ENCODE data around the gene ZNF678.
"Not testable (repeated sequence)": the region's sequence is repeated elsewhere in the genome, so short reads cannot be mapped to it uniquely, and the experiment has no call there.

ZNF678 gene

GRCh38 chr1:227546059-227546458 lies 17.3 kb upstream of the ZNF678 start:
- H3K9me3 ChIP-seq (ENCODE audit: control extremely low read depth in 1 of 5, control insufficient read depth in 4 of 5, insufficient read depth in 2 of 5, low read depth in 1 of 5, low read length in 4 of 5) = peaks cover 0 to 3% (median 0%) of the 10 kb centered on the region in 5 experiments

GRCh38 chr1:227546598-227547309 lies 16.6 kb upstream of the ZNF678 start:
- Histone ChIP-seq H3K36me3 (ENCODE audit: control insufficient read depth in 4 of 4, insufficient read depth in 4 of 4, low read length in 3 of 4) (no peaks in the 10 kb centered on the region), H3K27me3 (replicated peaks in 2 of 5; ENCODE audit: control insufficient read depth in 4 of 5, insufficient read depth in 5 of 5, low read length in 4 of 5) (no peaks in the 10 kb centered on the region), H3K9me3 (ENCODE audit: control extremely low read depth in 1 of 5, control insufficient read depth in 4 of 5, insufficient read depth in 2 of 5, low read depth in 1 of 5, low read length in 4 of 5) (peaks cover 0 to 4% (median 0%) of the 10 kb centered on the region in 5 experiments), H3K27ac (ENCODE audit: insufficient read depth in 1 of 2, low read depth in 1 of 2, low read length in 2 of 2, poor library complexity in 1 of 2, severe bottlenecking in 2 of 2) (no peak overlapping the region), H3K4me1 (ENCODE audit: control extremely low read depth in 1 of 4, control insufficient read depth in 4 of 4, insufficient read depth in 4 of 4, low read length in 3 of 4) (peaks cover 0 to 12% (median 10%) of the 10 kb centered on the region in 4 experiments), H3K4me3 (ENCODE audit: control insufficient read depth in 1 of 7, extremely low read depth in 1 of 7, insufficient read depth in 4 of 7, low read depth in 2 of 7, low read length in 6 of 7) (no peak overlapping the region)
- no peak for DNase-seq
- WGBS (ENCODE audit: insufficient coverage) = 100% methylated on average over 8 of the region's 8 CpGs
- POLR2A ChIA-PET = no interaction called here
- CTCF ChIA-PET = interaction anchor here (1.1 to 1.6 kb wide), 2 partner anchors 11 to 14 kb away, joined by 3 to 6 read pairs; no protein-coding TSS in a partner anchor

More at GRCh38 chr1:227546059-227546458, 17.3 kb upstream of the ZNF678 start:
- ChIA-PET POLR2A (no interaction called here), CTCF (interaction anchor here (0.6 to 1.6 kb wide), 3 partner anchors 12 to 782 kb away, joined by 3 to 6 read pairs (median 4); no protein-coding TSS in a partner anchor)
- 97% methylated on average over 4 of the region's 5 CpGs for whole genome bisulfite sequencing (ENCODE audit: insufficient coverage)
- peaks cover 0 to 14% (median 13%) of the 10 kb centered on the region in 4 experiments for H3K4me1 ChIP-seq (ENCODE audit: control extremely low read depth in 1 of 4, control insufficient read depth in 4 of 4, insufficient read depth in 4 of 4, low read length in 3 of 4)
- H3K27me3 ChIP-seq (replicated peaks in 2 of 5; ENCODE audit: control insufficient read depth in 4 of 5, insufficient read depth in 5 of 5, low read length in 4 of 5) = peaks cover 0 to 2% (median 0%) of the 10 kb centered on the region in 5 experiments
- H3K4me3 ChIP-seq (ENCODE audit: control insufficient read depth in 1 of 7, extremely low read depth in 1 of 7, insufficient read depth in 4 of 7, low read depth in 2 of 7, low read length in 6 of 7) = no peak overlapping the region
- H3K36me3 ChIP-seq (ENCODE audit: control insufficient read depth in 4 of 4, insufficient read depth in 4 of 4, low read length in 3 of 4) = no peaks in the 10 kb centered on the region
- no peak overlapping the region for H3K27ac ChIP-seq (ENCODE audit: insufficient read depth in 1 of 2, low read depth in 1 of 2, low read length in 2 of 2, poor library complexity in 1 of 2, severe bottlenecking in 2 of 2)
- no peak for DNase-seq

DNA sequence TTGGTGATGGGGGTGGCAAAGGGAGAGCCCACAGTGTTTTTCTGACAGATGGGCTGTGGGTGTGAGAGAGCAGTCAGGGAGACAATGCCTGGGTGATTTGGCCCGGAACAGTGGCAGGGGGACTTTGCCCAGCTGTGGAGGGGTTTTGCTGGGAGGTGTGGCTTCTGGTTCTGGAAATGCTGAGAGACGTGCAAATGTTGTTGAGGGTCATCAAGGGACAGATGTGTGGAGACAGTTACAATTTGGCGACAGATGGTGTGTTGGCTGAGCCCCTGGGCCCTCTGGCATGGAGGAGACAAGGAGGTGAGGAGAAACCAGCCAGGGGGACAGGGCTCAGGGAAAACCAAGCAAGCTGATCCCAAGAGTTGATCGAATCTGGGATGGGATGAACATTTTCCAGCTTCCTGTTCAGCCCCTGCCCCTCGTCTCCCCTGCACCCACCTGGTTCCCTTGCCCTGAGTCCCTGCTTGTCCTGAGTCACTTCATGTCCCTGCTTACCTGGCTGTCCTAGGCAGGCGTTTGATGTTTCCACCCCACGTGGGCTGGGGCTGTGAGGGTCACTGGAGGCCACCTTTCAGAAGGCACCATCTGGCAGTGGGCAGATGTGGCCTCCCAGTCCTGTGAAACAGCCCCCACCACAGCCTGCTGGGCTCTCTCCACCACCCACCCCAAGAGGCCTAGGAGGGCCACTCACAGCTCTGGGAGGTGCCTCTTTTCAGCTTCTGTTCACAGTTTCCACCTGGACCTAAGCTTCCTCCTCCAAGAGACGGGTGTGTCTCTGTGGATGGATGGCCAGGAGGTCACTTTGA lies 15.8 kb upstream of the ZNF678 start:
- WGBS (ENCODE audit: insufficient coverage) = 96% methylated on average over 7 of the region's 8 CpGs
- DNase-seq = no peak
- H3K4me1 ChIP-seq (ENCODE audit: control extremely low read depth in 1 of 4, control insufficient read depth in 4 of 4, insufficient read depth in 4 of 4, low read length in 3 of 4) = peaks cover 0 to 7% (median 5%) of the 10 kb centered on the region in 4 experiments
- H3K27me3 ChIP-seq (replicated peaks in 2 of 5; ENCODE audit: control insufficient read depth in 4 of 5, insufficient read depth in 5 of 5, low read length in 4 of 5) = no peaks in the 10 kb centered on the region
- H3K27ac ChIP-seq (ENCODE audit: insufficient read depth in 1 of 2, low read depth in 1 of 2, low read length in 2 of 2, poor library complexity in 1 of 2, severe bottlenecking in 2 of 2) = no peak overlapping the region
- H3K9me3 ChIP-seq (ENCODE audit: control extremely low read depth in 1 of 5, control insufficient read depth in 4 of 5, insufficient read depth in 2 of 5, low read depth in 1 of 5, low read length in 4 of 5) = peaks cover 0 to 10% (median 0%) of the 10 kb centered on the region in 5 experiments
- no peak overlapping the region for H3K4me3 ChIP-seq (ENCODE audit: control insufficient read depth in 1 of 7, extremely low read depth in 1 of 7, insufficient read depth in 4 of 7, low read depth in 2 of 7, low read length in 6 of 7)
- ChIA-PET CTCF (no interaction called here), POLR2A (no interaction called here)
- no peaks in the 10 kb centered on the region for H3K36me3 ChIP-seq (ENCODE audit: control insufficient read depth in 4 of 4, insufficient read depth in 4 of 4, low read length in 3 of 4)

- DNase-seq = no peak
- Histone ChIP-seq H3K9me3 (ENCODE audit: control extremely low read depth in 1 of 5, control insufficient read depth in 4 of 5, insufficient read depth in 2 of 5, low read depth in 1 of 5, low read length in 4 of 5) (peaks cover 0 to 10% (median 0%) of the 10 kb centered on the region in 5 experiments), H3K4me1 (ENCODE audit: control extremely low read depth in 1 of 4, control insufficient read depth in 4 of 4, insufficient read depth in 4 of 4, low read length in 3 of 4) (peaks cover 0 to 2% (median under 1%) of the 10 kb centered on the region in 4 experiments), H3K27ac (ENCODE audit: insufficient read depth in 1 of 2, low read depth in 1 of 2, low read length in 2 of 2, poor library complexity in 1 of 2, severe bottlenecking in 2 of 2) (no peak overlapping the region), H3K4me3 (ENCODE audit: control insufficient read depth in 1 of 7, extremely low read depth in 1 of 7, insufficient read depth in 4 of 7, low read depth in 2 of 7, low read length in 6 of 7) (no peak overlapping the region), H3K36me3 (ENCODE audit: control insufficient read depth in 4 of 4, insufficient read depth in 4 of 4, low read length in 3 of 4) (no peaks in the 10 kb centered on the region), H3K27me3 (replicated peaks in 2 of 5; ENCODE audit: control insufficient read depth in 4 of 5, insufficient read depth in 5 of 5, low read length in 4 of 5) (no peaks in the 10 kb centered on the region)
- POLR2A ChIA-PET = no interaction called here
- CTCF ChIA-PET = no interaction called here
Measured at GRCh38 chr1:227548119-227548397, 15.3 kb upstream of the ZNF678 start.

DNA sequence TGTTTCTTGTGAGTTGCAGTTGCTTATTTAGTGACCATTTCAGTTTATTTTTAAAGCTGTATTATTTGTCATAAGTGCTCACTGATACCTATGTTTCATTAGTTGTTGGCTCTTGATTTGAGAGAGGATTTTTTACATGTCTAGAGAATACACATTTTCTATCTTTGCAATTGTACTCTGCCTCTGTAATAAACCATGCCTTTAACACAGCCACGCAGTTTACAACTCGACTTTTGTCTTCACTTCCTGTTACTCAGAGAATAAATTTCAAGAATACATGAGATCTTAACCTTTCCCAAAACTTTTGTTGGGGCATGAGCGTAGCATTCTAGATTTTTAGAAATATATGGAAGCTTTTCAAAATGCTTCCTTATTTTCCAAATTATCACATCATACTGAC lies 14.9 kb upstream of the ZNF678 start:
- no peaks in the 10 kb centered on the region for H3K4me1 ChIP-seq (ENCODE audit: control extremely low read depth in 1 of 4, control insufficient read depth in 4 of 4, insufficient read depth in 4 of 4, low read length in 3 of 4)
- CTCF ChIA-PET = no interaction called here
- no peak for DNase-seq

DNA sequence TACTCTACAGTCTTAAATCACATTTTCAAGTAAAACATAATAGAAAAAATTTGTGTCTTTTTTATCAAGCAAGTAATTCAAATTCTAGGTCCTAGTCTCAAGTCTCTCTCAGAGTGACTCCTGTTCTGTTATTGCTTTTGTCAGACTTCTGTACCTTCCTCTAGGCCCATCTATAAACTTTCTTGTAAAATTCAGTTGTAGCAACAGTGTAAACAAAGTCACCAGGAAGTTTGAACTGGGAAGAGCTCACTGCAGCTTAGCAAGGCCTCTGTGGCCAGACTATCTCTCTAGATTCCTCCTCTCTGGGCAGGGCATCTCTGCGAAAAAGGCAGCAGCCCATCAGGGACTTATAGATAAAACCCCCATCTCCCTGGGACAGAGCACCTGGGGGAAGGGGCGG lies 13.5 kb upstream of the ZNF678 start:
- POLR2A ChIA-PET = no interaction called here
- DNase-seq = no peak
- WGBS (ENCODE audit: insufficient coverage) = 92% methylated on average over 2 of the region's 2 CpGs
- Histone ChIP-seq H3K27me3 (replicated peaks in 2 of 5; ENCODE audit: control insufficient read depth in 4 of 5, insufficient read depth in 5 of 5, low read length in 4 of 5) (no peaks in the 10 kb centered on the region), H3K36me3 (ENCODE audit: control insufficient read depth in 4 of 4, insufficient read depth in 4 of 4, low read length in 3 of 4) (no peaks in the 10 kb centered on the region), H3K27ac (ENCODE audit: insufficient read depth in 1 of 2, low read depth in 1 of 2, low read length in 2 of 2, poor library complexity in 1 of 2, severe bottlenecking in 2 of 2) (no peak overlapping the region), H3K4me1 (ENCODE audit: control extremely low read depth in 1 of 4, control insufficient read depth in 4 of 4, insufficient read depth in 4 of 4, low read length in 3 of 4) (no peaks in the 10 kb centered on the region), H3K9me3 (ENCODE audit: control extremely low read depth in 1 of 5, control insufficient read depth in 4 of 5, insufficient read depth in 2 of 5, low read depth in 1 of 5, low read length in 4 of 5) (peaks cover 0 to 14% (median 0%) of the 10 kb centered on the region in 5 experiments), H3K4me3 (ENCODE audit: control insufficient read depth in 1 of 7, extremely low read depth in 1 of 7, insufficient read depth in 4 of 7, low read depth in 2 of 7, low read length in 6 of 7) (no peak overlapping the region)
- CTCF ChIA-PET = interaction anchor here (0.5 to 0.7 kb wide), 2 partner anchors 64 to 215 kb away, joined by 3 read pairs; no protein-coding TSS in a partner anchor

More for the DNA sequence above, 14.9 kb upstream of the ZNF678 start:
- POLR2A ChIA-PET = no interaction called here
- 75% methylated on average over 2 of the region's 3 CpGs for WGBS (ENCODE audit: insufficient coverage)
- peaks cover 0 to 10% (median 0%) of the 10 kb centered on the region in 5 experiments for H3K9me3 ChIP-seq (ENCODE audit: control extremely low read depth in 1 of 5, control insufficient read depth in 4 of 5, insufficient read depth in 2 of 5, low read depth in 1 of 5, low read length in 4 of 5)
- no peak overlapping the region for H3K27ac ChIP-seq (ENCODE audit: insufficient read depth in 1 of 2, low read depth in 1 of 2, low read length in 2 of 2, poor library complexity in 1 of 2, severe bottlenecking in 2 of 2)
- H3K27me3 ChIP-seq (replicated peaks in 2 of 5; ENCODE audit: control insufficient read depth in 4 of 5, insufficient read depth in 5 of 5, low read length in 4 of 5) = no peaks in the 10 kb centered on the region
- no peak overlapping the region for H3K4me3 ChIP-seq (ENCODE audit: control insufficient read depth in 1 of 7, extremely low read depth in 1 of 7, insufficient read depth in 4 of 7, low read depth in 2 of 7, low read length in 6 of 7)
- H3K36me3 ChIP-seq (ENCODE audit: control insufficient read depth in 4 of 4, insufficient read depth in 4 of 4, low read length in 3 of 4) = no peaks in the 10 kb centered on the region

DNA sequence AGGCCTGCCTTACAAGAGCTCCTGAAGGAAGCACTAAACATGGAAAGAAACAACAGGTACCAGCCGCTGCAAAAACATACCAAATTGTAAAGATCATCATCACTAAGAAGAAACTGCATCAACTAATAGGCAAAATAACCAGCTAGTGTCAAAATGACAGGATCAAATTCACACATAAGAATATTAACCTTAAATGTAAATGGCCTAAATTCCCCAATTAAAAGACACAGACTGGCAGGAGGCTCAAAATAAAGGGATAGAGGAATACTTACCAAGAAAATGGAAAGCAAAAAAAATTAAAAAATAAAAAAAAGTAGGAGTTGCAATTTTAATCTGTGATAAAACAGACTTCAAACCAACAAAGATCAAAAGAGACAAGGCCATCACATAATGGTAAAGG lies 11.5 kb upstream of the ZNF678 start:
- CTCF ChIA-PET; H3K27ac ChIP-seq (ENCODE audit: insufficient read depth in 1 of 2, low read depth in 1 of 2, low read length in 2 of 2, poor library complexity in 1 of 2, severe bottlenecking in 2 of 2); POLR2A ChIA-PET: not testable (repeated sequence)

More for the DNA sequence above, 11.5 kb upstream of the ZNF678 start:
- DNase-seq; H3K4me3 ChIP-seq (ENCODE audit: control insufficient read depth in 1 of 7, extremely low read depth in 1 of 7, insufficient read depth in 4 of 7, low read depth in 2 of 7, low read length in 6 of 7); H3K4me1 ChIP-seq (ENCODE audit: control extremely low read depth in 1 of 4, control insufficient read depth in 4 of 4, insufficient read depth in 4 of 4, low read length in 3 of 4); H3K27me3 ChIP-seq (replicated peaks in 2 of 5; ENCODE audit: control insufficient read depth in 4 of 5, insufficient read depth in 5 of 5, low read length in 4 of 5); H3K36me3 ChIP-seq (ENCODE audit: control insufficient read depth in 4 of 4, insufficient read depth in 4 of 4, low read length in 3 of 4): not testable (repeated sequence)
- no CpG with 5 or more reads among the region's 1 CpG for WGBS (ENCODE audit: insufficient coverage)
- H3K9me3 ChIP-seq (ENCODE audit: control extremely low read depth in 1 of 5, control insufficient read depth in 4 of 5, insufficient read depth in 2 of 5, low read depth in 1 of 5, low read length in 4 of 5) = peaks cover 0 to 14% (median 0%) of the 10 kb centered on the region in 5 experiments

Data from common myeloid progenitor, CD34-positive (primary cell).